Upper lobe of left lung (tissue), 6 donors: Measurements from ENCODE around the gene GRM6. TPM values are rescaled to one million over a fixed set of nuclear protein-coding genes. Genes with fewer than 3 reads are reported as not detected.

Experiments used
- ATAC-seq, 2 donors: fragments of 200-7000 bp; cut with Tn5 transposase; one replicate each; pipeline ENCODE4 v1.9.1; 2022; ENCODE audit warnings: mild to moderate bottlenecking in 2 of 2, moderate library complexity in 2 of 2; ENCODE audit not compliant: low FRiP score in 2 of 2
- DNase-seq, 2 donors: peaks; one replicate each; pipeline ENCODE4 v3.0.0-alpha.2; 2019 to 2020
- H3K27ac ChIP-seq, 4 donors: fragments of 200-600 bp; sonication (generic); one replicate each; pipeline ENCODE4 v1.5.1; 2016 to 2019
- H3K27me3 ChIP-seq, 4 donors: fragments of 200-600 bp; sonication (generic); one replicate each; pipeline ENCODE4 v1.5.1; 2017 to 2019
- H3K36me3 ChIP-seq, 4 donors: fragments of 200-600 bp; sonication (generic); one replicate each; pipeline ENCODE4 v1.5.1; 2016 to 2019
- H3K4me1 ChIP-seq, 4 donors: fragments of 200-600 bp; sonication (generic); one replicate each; pipeline ENCODE4 v1.5.1; 2018 to 2019
- H3K4me3 ChIP-seq, 4 donors: fragments of 200-600 bp; sonication (generic); one replicate each; pipeline ENCODE4 v1.5.1; 2017 to 2019; ENCODE audit warnings: mild to moderate bottlenecking in 2 of 4, moderate library complexity in 1 of 4
- H3K9me3 ChIP-seq, 4 donors: fragments of 200-600 bp; sonication (generic); one replicate each; pipeline ENCODE4 v1.5.1; 2018 to 2019
- CTCF ChIP-seq, 6 experiments: fragments of 450-650 bp in 4 of 6; fragments of 200-600 bp in 2 of 6; sonication (generic) in 2 of 6; IDR thresholded peaks; one replicate each; pipeline ENCODE4 v1.5.1; 2016 to 2019; ENCODE audit warnings: antibody characterized with exemption in 6 of 6
- EP300 ChIP-seq, 4 donors: sonication (generic); formaldehyde crosslinking; IDR thresholded peaks; one replicate each; pipeline ENCODE4 v1.5.1; 2017; ENCODE audit warnings: antibody characterized with exemption in 4 of 4, control low read depth in 2 of 4
- POLR2A ChIP-seq, 4 donors: fragments of 450-650 bp; IDR thresholded peaks; one replicate each; pipeline ENCODE4 v1.5.1; 2016 to 2017; ENCODE audit warnings: antibody characterized with exemption in 4 of 4, mild to moderate bottlenecking in 2 of 4
- POLR2AphosphoS5 ChIP-seq, 2 donors: sonication (generic); formaldehyde crosslinking; IDR thresholded peaks; one replicate each; pipeline ENCODE4 v1.5.1; 2017; ENCODE audit warnings: antibody characterized with exemption in 2 of 2
- WGBS, 2 donors: methylation state at CpG; one replicate each; pipeline ENCODE4 v1.1.5; 2017 to 2018; 5-methylcytosine and 5-hydroxymethylcytosine counted together
- total RNA-seq, 6 donors: library from RNA; depleted of rRNA in 4 of 6; stranded (reverse); fragments of >200 nt in 4 of 6; gene quantifications; one replicate each; pipeline versions ENCODE4 v1.1.0 to v1.2.1, GENCODE V29; 2016 to 2021
- donor health status: DM: no; HTN: no; CAD: no; lungs with moderate emphysema.
- donor health status: DM: no; HTN: yes; CAD: no; lungs with severe emphysema.

GRM6 gene
- total RNA-seq, 6 donors from 2014 or later, result not detected

- H3K27ac ChIP-seq, result no peak overlapping the region
- 8 to 16% methylated on average over 6 of the region's 6 CpGs for WGBS, 2 donors
- H3K9me3 ChIP-seq, result peaks cover 0 to 12% (median 4%) of the 10 kb centered on the region in 4 donors
- no peak for TF ChIP-seq POLR2AphosphoS5 (IDR thresholded peaks at IDR 0.05)
- no peak for TF ChIP-seq EP300 (IDR thresholded peaks at IDR 0.05)
- TF ChIP-seq CTCF (IDR thresholded peaks at IDR 0.05), result no peak
- TF ChIP-seq POLR2A (IDR thresholded peaks at IDR 0.05), result no peak
- no peak overlapping the region for H3K4me3 ChIP-seq
- no peak for DNase-seq
- H3K27me3 ChIP-seq, result peaks cover 0 to 11% (median 0%) of the 10 kb centered on the region in 4 donors
- H3K4me1 ChIP-seq, result peaks cover 0 to 13% (median 0%) of the 10 kb centered on the region in 4 donors
- no peak for ATAC-seq
- no peaks in the 10 kb centered on the region for H3K36me3 ChIP-seq
Observed at GRCh38 chr5:178995341-178995690, 196 bp upstream of the GRM6 start.

GRCh38 chr5:178993955-178994579 is 1.1 kb downstream of the GRM6 start:
- Histone ChIP-seq H3K4me1 (peaks cover 0 to 13% (median 0%) of the 10 kb centered on the region in 4 donors), H3K27me3 (peaks cover 0 to 11% (median 0%) of the 10 kb centered on the region in 4 donors), H3K9me3 (peaks cover 0 to 23% (median 14%) of the 10 kb centered on the region in 4 donors), H3K4me3 (no peak overlapping the region), H3K27ac (no peak overlapping the region), H3K36me3 (no peaks in the 10 kb centered on the region)
- peak in 1 of 2 donors; percentile 67 for DNase-seq
- no peak for TF ChIP-seq POLR2AphosphoS5 (IDR thresholded peaks at IDR 0.05)
- no peak for TF ChIP-seq EP300 (IDR thresholded peaks at IDR 0.05)
- no peak for TF ChIP-seq POLR2A (IDR thresholded peaks at IDR 0.05)
- TF ChIP-seq CTCF (IDR thresholded peaks at IDR 0.05), result no peak
- WGBS, 2 donors, result 25 to 38% methylated on average over 36 to 52 of the region's 53 CpGs
- no peak for ATAC-seq

GRCh38 chr5:178993236-178993765 is 1.8 kb downstream of the GRM6 start:
- Histone ChIP-seq H3K4me3 (no peak overlapping the region), H3K27ac (no peak overlapping the region), H3K9me3 (peaks cover 0 to 28% (median 17%) of the 10 kb centered on the region in 4 donors), H3K4me1 (peaks cover 0 to 13% (median 0%) of the 10 kb centered on the region in 4 donors), H3K36me3 (no peaks in the 10 kb centered on the region), H3K27me3 (peaks cover 0 to 11% (median 0%) of the 10 kb centered on the region in 4 donors)
- no peak for TF ChIP-seq POLR2AphosphoS5 (IDR thresholded peaks at IDR 0.05)
- TF ChIP-seq EP300 (IDR thresholded peaks at IDR 0.05), result no peak
- TF ChIP-seq POLR2A (IDR thresholded peaks at IDR 0.05), result no peak
- TF ChIP-seq CTCF (IDR thresholded peaks at IDR 0.05), result no peak
- 55 to 56% methylated on average over 7 to 20 of the region's 20 CpGs for WGBS, 2 donors
- peak in 1 of 2 donors; percentile 54 for DNase-seq
- no peak for ATAC-seq

GRCh38 chr5:178992291-178992895 is 2.7 kb downstream of the GRM6 start:
- H3K27me3 ChIP-seq, result peaks cover 0 to 11% (median 0%) of the 10 kb centered on the region in 4 donors
- WGBS, 2 donors, result 62 to 68% methylated on average over 7 to 9 of the region's 9 CpGs

More at GRCh38 chr5:178992291-178992895, 2.7 kb downstream of the GRM6 start:
- Histone ChIP-seq H3K4me1 (peaks cover 0 to 13% (median 0%) of the 10 kb centered on the region in 4 donors), H3K27ac (no peak overlapping the region), H3K9me3 (peaks cover 0 to 31% (median 19%) of the 10 kb centered on the region in 4 donors), H3K4me3 (no peak overlapping the region), H3K36me3 (no peaks in the 10 kb centered on the region)
- DNase-seq (peak in 1 of 2 donors; percentile 6), ATAC-seq (no peak)
- TF ChIP-seq POLR2AphosphoS5 (IDR thresholded peaks at IDR 0.05), result no peak
- no peak for TF ChIP-seq CTCF (IDR thresholded peaks at IDR 0.05)
- no peak for TF ChIP-seq EP300 (IDR thresholded peaks at IDR 0.05)
- no peak for TF ChIP-seq POLR2A (IDR thresholded peaks at IDR 0.05)
